Measurements from ENCODE around the gene TPCN2. TPM values are rescaled to one million over a fixed set of nuclear protein-coding genes. Genes with fewer than 3 reads are reported as not detected.
A peak's percentile ranks its signal among the peaks of the same experiment; 100 is the strongest.

The TPCN2 gene
- total RNA-seq, 1 experiment from 2014 or later: 20.6 TPM

- POLR2A ChIA-PET: no interaction called here
- in situ Hi-C loops (cut with HindIII; ENCODE audit: low pct_unique_long_range_greater_than_20kb, low sequenced_read_pairs): no loop called here
- intact Hi-C loops (cut with micrococcal nuclease; ENCODE audit: unreplicated experiment): no loop called here
- DNase-seq (ENCODE audit: low read depth, low spot score) (no peak), ATAC-seq (no peak)
- CTCF ChIA-PET: no interaction called here
- no TSS peak for BruUV-seq (replicated peaks)
- H3K9me3 ChIP-seq (ENCODE audit: control insufficient read depth, insufficient read depth, low read depth, low read length): no peaks in the 10 kb centered on the region
- no peaks in the 10 kb centered on the region for H3K27me3 ChIP-seq (ENCODE audit: control insufficient read depth, insufficient read depth, low read length)
- H3K4me1 ChIP-seq (ENCODE audit: control insufficient read depth, insufficient read depth, low read length): no peaks in the 10 kb centered on the region
- no peak overlapping the region for H3K27ac ChIP-seq (ENCODE audit: low read length)
- no peaks in the 10 kb centered on the region for H3K36me3 ChIP-seq (ENCODE audit: control insufficient read depth, insufficient read depth, low read length)
- TF ChIP-seq SIN3A (IDR thresholded peaks at IDR 0.05; ENCODE audit: borderline replicate concordance, insufficient read depth, low read depth, low read length) (no peak), CTCF (IDR thresholded peaks at IDR 0.05) (no peak), TCF7L2 (IDR thresholded peaks at IDR 0.05; ENCODE audit: low read depth, low read length) (no peak), POLR2AphosphoS5 (IDR thresholded peaks at IDR 0.05; ENCODE audit: low read depth, low read length) (no peak)
- TF ChIP-seq, protein P1, sequence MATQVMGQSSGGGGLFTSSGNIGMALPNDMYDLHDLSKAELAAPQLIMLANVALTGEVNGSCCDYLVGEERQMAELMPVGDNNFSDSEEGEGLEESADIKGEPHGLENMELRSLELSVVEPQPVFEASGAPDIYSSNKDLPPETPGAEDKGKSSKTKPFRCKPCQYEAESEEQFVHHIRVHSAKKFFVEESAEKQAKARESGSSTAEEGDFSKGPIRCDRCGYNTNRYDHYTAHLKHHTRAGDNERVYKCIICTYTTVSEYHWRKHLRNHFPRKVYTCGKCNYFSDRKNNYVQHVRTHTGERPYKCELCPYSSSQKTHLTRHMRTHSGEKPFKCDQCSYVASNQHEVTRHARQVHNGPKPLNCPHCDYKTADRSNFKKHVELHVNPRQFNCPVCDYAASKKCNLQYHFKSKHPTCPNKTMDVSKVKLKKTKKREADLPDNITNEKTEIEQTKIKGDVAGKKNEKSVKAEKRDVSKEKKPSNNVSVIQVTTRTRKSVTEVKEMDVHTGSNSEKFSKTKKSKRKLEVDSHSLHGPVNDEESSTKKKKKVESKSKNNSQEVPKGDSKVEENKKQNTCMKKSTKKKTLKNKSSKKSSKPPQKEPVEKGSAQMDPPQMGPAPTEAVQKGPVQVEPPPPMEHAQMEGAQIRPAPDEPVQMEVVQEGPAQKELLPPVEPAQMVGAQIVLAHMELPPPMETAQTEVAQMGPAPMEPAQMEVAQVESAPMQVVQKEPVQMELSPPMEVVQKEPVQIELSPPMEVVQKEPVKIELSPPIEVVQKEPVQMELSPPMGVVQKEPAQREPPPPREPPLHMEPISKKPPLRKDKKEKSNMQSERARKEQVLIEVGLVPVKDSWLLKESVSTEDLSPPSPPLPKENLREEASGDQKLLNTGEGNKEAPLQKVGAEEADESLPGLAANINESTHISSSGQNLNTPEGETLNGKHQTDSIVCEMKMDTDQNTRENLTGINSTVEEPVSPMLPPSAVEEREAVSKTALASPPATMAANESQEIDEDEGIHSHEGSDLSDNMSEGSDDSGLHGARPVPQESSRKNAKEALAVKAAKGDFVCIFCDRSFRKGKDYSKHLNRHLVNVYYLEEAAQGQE (IDR thresholded peaks at IDR 0.05; ENCODE audit: insufficient read depth in 1 of 2, low read depth in 2 of 2, low read length in 1 of 2): no peak
- no peak overlapping the region for H3K4me3 ChIP-seq (ENCODE audit: low read depth in 2 of 2, low read length in 2 of 2)
These were observed 32.4 kb downstream of the TPCN2 start for GRCh38 chr11:69081180-69081579.

DNA sequence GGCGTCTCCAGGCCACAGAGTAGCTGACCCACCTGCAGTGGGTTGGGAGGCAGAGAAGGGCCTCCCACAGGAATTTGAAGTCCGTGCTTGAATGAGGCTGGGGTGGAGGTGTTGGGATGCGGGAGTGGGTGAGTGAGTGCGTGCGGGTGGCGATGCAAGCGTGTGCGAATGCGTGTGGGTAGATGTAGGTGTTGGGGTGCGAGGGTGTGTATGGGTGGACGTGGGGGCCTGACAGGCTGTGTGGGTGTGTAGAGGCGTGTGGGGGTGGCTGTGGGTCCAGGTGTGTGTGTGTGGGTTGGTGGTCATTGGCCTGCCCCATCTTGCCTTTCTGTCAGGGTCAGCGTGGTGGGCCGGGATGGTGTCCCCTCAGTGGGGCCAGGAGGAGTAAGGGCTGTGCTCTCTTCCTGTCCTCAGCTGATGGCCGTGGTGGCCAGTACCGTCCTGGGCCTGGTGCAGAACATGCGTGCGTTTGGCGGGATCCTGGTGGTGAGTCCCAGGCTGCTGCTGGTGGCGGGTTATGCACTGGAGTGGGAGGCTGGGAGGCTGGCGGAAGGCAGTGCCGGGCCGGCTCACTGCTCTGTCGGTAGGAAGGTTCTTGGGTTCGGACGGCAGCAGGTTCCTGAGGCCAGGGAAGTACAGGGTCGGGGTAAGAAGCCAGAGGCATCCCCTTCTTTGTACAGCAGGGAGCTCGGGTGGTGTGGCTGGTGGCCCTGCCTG is 35.0 kb downstream of the TPCN2 start:
- no peak overlapping the region for H3K4me3 ChIP-seq (ENCODE audit: low read depth in 2 of 2, low read length in 2 of 2)
- POLR2A ChIA-PET: no interaction called here
- DNase-seq (ENCODE audit: low read depth, low spot score): no peak
- H3K9me3 ChIP-seq (ENCODE audit: control insufficient read depth, insufficient read depth, low read depth, low read length): no peaks in the 10 kb centered on the region
- intact Hi-C loops (cut with micrococcal nuclease; ENCODE audit: unreplicated experiment): no loop called here
- TSS peak; percentile 37 for BruUV-seq (replicated peaks)
- CTCF ChIA-PET: no interaction called here
- H3K4me1 ChIP-seq (ENCODE audit: control insufficient read depth, insufficient read depth, low read length): no peaks in the 10 kb centered on the region
- H3K36me3 ChIP-seq (ENCODE audit: control insufficient read depth, insufficient read depth, low read length): no peaks in the 10 kb centered on the region
- H3K27me3 ChIP-seq (ENCODE audit: control insufficient read depth, insufficient read depth, low read length): no peaks in the 10 kb centered on the region
- TF ChIP-seq POLR2AphosphoS5 (IDR thresholded peaks at IDR 0.05; ENCODE audit: low read depth, low read length): no peak
- TF ChIP-seq, protein P1 (IDR thresholded peaks at IDR 0.05; ENCODE audit: insufficient read depth in 1 of 2, low read depth in 2 of 2, low read length in 1 of 2): no peak
- no peak for TF ChIP-seq SIN3A (IDR thresholded peaks at IDR 0.05; ENCODE audit: borderline replicate concordance, insufficient read depth, low read depth, low read length)
- no peak for TF ChIP-seq CTCF (IDR thresholded peaks at IDR 0.05)
- no peak for TF ChIP-seq TCF7L2 (IDR thresholded peaks at IDR 0.05; ENCODE audit: low read depth, low read length)
- no peak for ATAC-seq
- in situ Hi-C loops (cut with HindIII; ENCODE audit: low pct_unique_long_range_greater_than_20kb, low sequenced_read_pairs): no loop called here
- no peak overlapping the region for H3K27ac ChIP-seq (ENCODE audit: low read length)
